GM18502 (cell line): ENCODE measurements around the gene GIMAP2.

Experiments used
- ATAC-seq: cut with Tn5 transposase; IDR thresholded peaks from one replicate; pipeline ENCODE4 v1.9.1; 2021; ENCODE audit warnings: mild to moderate bottlenecking; ENCODE audit not compliant: unreplicated experiment, poor library complexity

Gene GIMAP2

GRCh38 chr7:150731916-150732315, 46.4 kb downstream of the GIMAP2 start:
- ATAC-seq, result no peak

- ATAC-seq, result no peak
Measured at GRCh38 chr7:150732786-150733481, 47.4 kb downstream of the GIMAP2 start.

- ATAC-seq, result no peak
Measured at GRCh38 chr7:150733482-150734095, 48.1 kb downstream of the GIMAP2 start.

DNA sequence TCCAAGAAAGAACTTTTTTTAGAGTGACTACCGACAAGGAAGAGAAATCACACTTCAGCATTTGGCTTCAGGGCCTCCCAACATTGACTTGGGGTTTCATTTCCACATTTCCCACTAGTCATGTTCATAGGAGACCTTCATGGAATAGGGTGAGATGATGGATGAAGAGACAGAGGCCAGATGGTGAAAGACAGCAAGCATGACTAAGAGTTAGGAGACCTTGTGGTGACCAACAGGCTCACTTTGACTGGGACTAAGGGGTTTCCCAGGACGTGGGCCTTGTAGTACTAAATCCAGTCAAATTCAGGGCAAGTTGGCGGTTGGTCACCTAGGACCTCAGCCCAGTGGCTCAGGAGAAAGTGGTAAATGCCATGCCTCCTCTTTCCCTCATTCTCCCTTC, 48.7 kb downstream of the GIMAP2 start:
- ATAC-seq, result no peak

GRCh38 chr7:150735596-150736358, 50.3 kb downstream of the GIMAP2 start:
- no peak for ATAC-seq

DNA sequence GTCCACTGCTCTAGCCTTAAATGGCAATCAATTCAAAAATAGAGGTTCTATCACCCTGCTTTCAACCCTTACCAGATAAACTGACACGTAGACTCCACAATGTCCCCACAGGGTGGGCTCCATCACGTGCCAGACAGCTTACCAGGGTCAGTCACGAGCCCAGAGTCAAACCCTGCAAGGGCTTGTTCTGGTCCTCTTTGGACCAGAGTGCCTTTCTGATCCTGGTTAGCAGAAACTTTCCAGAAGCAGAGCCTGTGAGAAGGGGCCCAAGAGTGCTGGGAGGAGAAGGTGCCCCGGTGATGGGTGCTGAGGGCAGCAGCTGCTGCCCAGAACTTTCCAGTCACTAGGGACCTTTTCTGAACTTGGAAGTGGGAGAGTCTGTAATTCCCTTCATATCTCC, 51.4 kb downstream of the GIMAP2 start:
- peak; percentile 17 for ATAC-seq

DNA sequence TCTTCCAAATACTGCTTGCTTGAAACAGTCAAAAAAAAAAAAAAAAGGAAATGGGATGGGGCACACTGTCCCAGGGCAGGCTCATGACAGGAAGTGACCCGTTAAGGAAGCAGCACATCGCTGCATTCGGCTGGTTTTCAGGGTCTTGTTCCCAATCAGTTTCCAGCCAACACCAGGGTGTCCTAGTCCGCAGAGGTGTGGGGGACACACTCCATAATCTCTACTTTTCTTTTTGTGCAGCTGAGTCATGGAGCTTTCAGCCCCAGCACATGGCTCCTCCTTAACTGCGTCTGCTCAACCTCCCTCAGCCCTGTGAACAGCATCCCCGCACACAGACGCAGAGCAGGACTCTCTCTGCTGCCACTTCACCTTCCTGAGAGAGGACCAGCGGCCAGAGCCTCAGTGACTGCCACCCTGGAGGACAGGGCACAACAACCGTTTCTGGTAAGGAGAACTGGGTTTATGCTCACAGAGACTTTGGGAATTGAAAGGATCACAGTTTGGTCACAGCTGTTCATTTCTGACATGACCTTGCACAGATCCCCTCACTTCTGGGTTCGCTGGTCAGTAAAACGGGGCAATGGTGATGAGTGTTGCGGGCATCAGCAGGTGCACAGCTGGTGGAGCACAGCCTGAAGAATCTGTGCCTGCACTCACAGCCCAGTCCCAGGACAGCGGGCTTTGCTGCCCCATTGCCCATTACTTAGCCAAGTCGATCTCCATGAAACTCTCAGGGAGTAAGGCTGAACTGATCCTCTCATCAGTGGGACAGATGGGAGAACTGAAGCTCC, 52.0 kb downstream of the GIMAP2 start, which contains the start of gene GIMAP5:
Gene GIMAP5 (plus strand): TSS at position 154 of the 791 bp plus-strand sequence. CDS start 3,467 bp downstream, outside the sequence.
- peak; percentile 57 for ATAC-seq

DNA sequence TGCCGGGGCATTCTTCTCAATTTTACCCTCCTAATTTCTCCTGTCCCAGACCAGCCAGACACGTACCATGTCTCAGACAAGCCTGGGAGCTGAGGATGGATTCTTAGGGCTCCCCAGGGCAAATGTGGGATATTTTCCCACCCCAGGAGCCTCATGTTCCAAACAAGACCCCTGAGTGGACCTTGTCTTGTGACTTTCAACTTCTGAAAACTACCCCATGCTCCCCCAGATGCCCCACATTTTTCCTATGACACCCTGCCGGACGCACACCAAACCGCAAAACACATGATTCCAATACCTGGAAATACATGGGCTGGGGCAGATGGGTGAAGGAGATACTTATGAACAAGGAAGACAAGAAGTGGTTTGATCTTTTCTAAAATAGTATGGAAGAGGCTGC, 52.6 kb downstream of the GIMAP2 start:
- ATAC-seq, result no peak

- ATAC-seq, result no peak
Measured at GRCh38 chr7:150738591-150739001, 53.1 kb downstream of the GIMAP2 start.

- ATAC-seq, result no peak
Measured at GRCh38 chr7:150739033-150739432, 53.5 kb downstream of the GIMAP2 start.

GRCh38 chr7:150740053-150740452, 54.5 kb downstream of the GIMAP2 start:
- ATAC-seq, result no peak

- no peak for ATAC-seq
Measured at GRCh38 chr7:150742286-150742968, 56.9 kb downstream of the GIMAP2 start.
